ENCODE data around the gene PTPRD.
"Not testable (repeated sequence)": the region's sequence is repeated elsewhere in the genome, so short reads cannot be mapped to it uniquely, and the experiment has no call there.

PTPRD gene

GRCh38 chr9:10449201-10449617 is 163.6 kb downstream of the PTPRD start:
- DNase-seq: not testable (repeated sequence)

DNA sequence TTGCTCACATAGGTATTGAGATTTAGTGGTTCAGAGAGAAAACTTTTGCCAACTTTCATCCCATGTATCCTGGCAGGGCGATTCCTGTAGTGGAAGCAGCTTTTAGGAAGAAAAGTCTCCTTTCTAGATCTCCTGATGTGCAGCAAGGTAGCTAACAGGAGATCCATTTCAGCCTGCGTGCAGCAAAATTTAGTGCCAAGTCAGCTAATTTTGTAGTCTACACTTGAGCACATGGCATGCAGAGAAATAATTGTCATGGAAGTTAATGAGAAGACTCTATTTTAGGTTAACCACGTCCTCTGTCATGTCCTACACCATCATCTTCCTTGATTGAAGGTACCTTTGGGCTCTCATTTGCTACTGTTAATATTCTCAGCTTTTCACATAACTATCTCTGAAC is 165.8 kb downstream of the PTPRD start:
- no peak for DNase-seq

- DNase-seq: no peak
Observed at GRCh38 chr9:10443868-10444204, 169.0 kb downstream of the PTPRD start.

DNA sequence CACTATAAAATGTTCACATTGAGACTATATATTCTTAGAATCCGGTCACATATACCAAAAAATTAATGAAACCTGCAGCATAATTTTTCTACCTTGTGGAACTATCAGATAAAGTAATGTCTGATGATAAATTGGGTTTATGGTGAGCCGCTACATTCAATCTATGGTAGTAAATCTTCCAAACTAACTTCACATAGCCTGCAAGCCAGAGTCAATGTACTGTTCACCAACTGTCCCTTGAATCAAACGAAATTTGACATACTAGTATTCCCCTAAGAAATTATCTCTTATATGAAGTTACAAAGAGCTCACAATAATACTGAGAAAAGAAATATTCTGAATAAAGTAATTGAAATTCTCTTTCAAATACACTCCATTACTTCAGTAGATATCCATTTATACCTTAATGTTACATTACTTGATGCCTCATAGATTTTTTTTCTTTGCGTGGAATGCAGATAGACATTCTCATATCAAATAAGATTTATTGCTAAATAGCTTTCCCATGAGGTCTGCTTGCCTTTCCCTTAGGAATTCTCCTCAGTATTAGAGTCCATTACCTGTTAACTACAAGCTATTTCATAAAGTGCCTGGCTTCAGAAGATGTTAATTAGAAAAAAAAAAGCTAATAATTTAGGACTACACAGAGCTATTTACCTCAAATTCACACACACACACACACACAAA is 169.5 kb downstream of the PTPRD start:
- no peak for DNase-seq

- no peak for DNase-seq
Observed at GRCh38 chr9:10438955-10439354, 173.8 kb downstream of the PTPRD start.

GRCh38 chr9:10436756-10437155 is 176.0 kb downstream of the PTPRD start:
- no peak for DNase-seq

- no peak for DNase-seq
Observed at GRCh38 chr9:10434412-10434811, 178.4 kb downstream of the PTPRD start.

GRCh38 chr9:10411272-10411671 is 201.5 kb downstream of the PTPRD start:
- DNase-seq: no peak

DNA sequence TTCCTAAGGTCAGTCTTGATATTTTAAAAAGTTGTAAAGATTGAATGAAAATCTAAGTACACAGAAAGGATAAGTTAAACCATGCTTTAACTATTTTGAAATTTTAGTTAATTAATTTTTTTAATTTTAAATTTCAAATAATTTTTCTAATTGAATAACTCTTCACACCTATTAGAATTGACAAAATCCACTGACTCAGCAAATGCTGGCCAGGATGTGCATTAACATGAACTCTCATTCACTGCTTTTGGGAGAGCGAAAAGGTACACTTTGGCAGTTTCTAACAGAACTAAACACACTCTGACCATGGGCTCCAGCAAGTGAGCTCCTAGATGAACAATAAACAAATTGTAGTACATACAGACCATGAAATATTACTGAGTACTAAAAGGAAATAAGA is 209.5 kb downstream of the PTPRD start:
- DNase-seq: no peak

DNA sequence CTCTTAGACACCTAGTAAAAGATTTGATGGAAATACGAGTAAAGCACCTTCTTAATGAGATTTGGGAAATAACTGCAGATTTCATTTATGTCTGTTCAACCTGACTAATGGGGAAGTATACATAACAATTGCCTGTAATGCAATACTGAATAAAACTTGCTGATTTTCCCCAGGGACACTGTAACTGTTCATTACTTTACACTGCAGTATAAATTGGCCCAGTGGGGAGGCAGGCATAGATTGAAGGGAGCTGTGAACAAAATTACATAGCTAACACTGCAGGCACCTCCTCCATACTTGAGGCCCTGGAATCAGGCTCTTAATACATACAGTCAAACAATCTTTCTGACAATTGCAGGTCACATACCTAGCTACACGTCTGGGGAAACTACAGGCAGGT is 216.2 kb downstream of the PTPRD start:
- no peak for DNase-seq

GRCh38 chr9:10387282-10387681 is 225.5 kb downstream of the PTPRD start:
- DNase-seq: no peak

GRCh38 chr9:10371824-10372223 is 241.0 kb downstream of the PTPRD start:
- DNase-seq: no peak

DNA sequence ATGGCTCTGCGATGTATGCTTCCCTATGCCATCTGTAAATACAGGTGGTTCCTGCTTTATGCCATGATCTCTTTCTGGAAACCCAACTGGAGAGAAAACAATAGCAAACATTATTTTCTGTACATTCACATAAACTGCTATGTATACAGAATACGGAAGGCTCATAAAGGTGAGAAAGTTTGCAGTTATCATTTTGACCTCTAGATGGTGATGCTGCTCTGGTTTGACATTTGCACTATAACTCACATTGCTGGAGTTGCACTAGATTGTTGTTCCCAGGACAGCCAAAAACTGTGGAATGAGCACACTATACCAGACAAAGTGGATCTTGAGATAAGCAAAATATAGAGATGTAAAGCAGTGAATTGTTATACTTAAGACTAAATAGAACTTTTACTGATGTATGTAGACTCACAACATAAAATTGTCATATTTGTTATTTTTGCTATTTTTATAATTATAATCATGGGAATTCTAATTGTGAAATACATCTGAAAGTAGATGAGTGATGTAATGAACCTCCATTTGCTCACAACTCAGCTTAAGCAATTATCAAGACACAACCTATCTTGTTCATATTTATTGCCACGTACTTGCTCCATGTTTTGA is 246.5 kb downstream of the PTPRD start:
- DNase-seq: no peak

- no peak for DNase-seq
Observed at GRCh38 chr9:10354591-10354990, 258.2 kb downstream of the PTPRD start.

GRCh38 chr9:10345621-10346020 is 267.2 kb downstream of the PTPRD start:
- DNase-seq: not testable (repeated sequence)

GRCh38 chr9:10341057-10341456 is 271.7 kb downstream of the PTPRD start:
- DNase-seq: no peak

GRCh38 chr9:10339152-10339551 is 273.6 kb downstream of the PTPRD start:
- DNase-seq: no peak

DNA sequence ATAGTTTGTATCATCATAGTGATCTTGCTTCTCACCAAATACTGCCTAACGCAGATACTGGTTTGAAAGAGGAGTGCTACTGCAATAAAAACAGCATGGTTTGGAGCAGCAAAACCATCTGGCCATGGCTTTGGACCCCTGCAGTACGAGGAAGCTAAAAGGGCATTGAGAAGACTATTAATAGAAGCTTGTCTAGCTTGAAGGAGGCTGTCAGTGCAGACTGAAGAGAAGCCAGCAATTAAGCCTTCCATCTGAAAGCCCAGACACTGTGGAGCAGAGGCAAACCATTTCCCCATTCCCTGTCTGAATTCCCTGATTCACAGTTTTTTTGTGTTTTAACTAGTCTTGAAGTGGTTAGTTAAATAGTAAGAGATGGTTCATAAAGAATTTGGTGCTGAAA is 281.6 kb downstream of the PTPRD start:
- no peak for DNase-seq

DNA sequence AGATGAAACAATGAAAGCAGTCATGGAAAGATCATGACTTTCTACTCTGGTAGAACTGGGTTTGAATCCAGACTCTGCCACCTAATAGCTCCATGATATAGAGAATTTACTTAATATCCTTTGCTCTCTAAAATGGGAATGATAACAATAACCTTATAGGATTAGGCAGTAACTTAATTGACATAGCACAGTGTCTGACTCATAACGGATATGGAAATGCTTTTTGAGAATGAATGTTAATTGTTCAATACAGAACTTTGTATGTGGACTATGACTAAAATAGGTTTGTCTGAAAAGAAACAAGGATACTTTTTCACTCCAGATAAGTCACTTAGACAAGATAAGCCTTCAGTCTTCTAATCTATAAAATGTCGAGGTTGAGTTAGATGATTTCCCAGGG is 330.7 kb downstream of the PTPRD start:
- no peak for DNase-seq

GRCh38 chr9:10274988-10275387 is 337.8 kb downstream of the PTPRD start:
- no peak for DNase-seq

DNA sequence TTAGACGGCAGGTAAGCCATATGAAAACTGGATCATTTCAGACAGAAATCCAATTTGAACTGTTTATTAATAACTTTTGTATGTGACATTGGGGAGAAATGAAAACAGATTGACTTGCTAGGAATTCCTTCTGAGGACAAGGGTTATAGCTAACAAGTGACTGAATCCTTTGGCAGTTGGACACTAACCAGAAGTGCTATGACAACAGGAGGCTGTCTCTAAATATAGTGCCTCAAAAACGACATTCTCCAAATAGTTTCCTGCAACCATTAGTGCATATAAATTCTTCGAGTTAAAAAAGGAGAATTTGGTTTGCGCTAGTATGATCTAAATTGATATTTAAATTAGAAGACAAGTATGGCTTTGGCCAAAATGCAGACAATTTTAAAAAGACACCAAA is 338.6 kb downstream of the PTPRD start:
- no peak for DNase-seq

GRCh38 chr9:10272830-10273229 is 340.0 kb downstream of the PTPRD start:
- DNase-seq: no peak

- DNase-seq: no peak
Observed at GRCh38 chr9:10268531-10269485, 344.0 kb downstream of the PTPRD start.

GRCh38 chr9:10265153-10265631 is 347.6 kb downstream of the PTPRD start:
- DNase-seq: no peak

Data from DMS79 (cell line).